UCSD-AML1 (cell line): ENCODE measurements around the gene ATP6V1E1.

Source experiments
- DNase-seq: peaks from one replicate; lab custom pipeline; 2025; ENCODE audit not compliant: unreplicated experiment; lab: John Stamatoyannopoulos, UW

The ATP6V1E1 gene

GRCh38 chr22:17548756-17549035 is 79.9 kb downstream of the ATP6V1E1 start:
- DNase-seq = no peak

GRCh38 chr22:17548010-17548755 is 80.4 kb downstream of the ATP6V1E1 start:
- no peak for DNase-seq

GRCh38 chr22:17542452-17542851 is 86.1 kb downstream of the ATP6V1E1 start:
- no peak for DNase-seq
